Cardiac fibroblast (primary cell): ENCODE results near the gene TSPAN32.

Experiments
- DNase-seq, 2 donors: peaks; one replicate each; pipeline versions ENCODE4 v3.0.0 to v3.0.0-alpha.2; 2010; ENCODE audit warnings: low read depth in 2 of 2
- H3K4me3 ChIP-seq, 2 donors: replicated peaks in 1 of 2; 1 replicate in 1 of 2; 2 replicates in 1 of 2; pipeline ENCODE4 v1.5.1; 2011; ENCODE audit warnings: low read depth in 2 of 2, low read length in 2 of 2, mild to moderate bottlenecking in 2 of 2, moderate library complexity in 1 of 2
- TF ChIP-seq, protein P1 (sequence below): IDR thresholded peaks from one replicate; pipeline ENCODE4 v1.5.1; 2011; ENCODE audit warnings: low read depth, mild to moderate bottlenecking, low read length, inconsistent platforms

Gene TSPAN32

DNA sequence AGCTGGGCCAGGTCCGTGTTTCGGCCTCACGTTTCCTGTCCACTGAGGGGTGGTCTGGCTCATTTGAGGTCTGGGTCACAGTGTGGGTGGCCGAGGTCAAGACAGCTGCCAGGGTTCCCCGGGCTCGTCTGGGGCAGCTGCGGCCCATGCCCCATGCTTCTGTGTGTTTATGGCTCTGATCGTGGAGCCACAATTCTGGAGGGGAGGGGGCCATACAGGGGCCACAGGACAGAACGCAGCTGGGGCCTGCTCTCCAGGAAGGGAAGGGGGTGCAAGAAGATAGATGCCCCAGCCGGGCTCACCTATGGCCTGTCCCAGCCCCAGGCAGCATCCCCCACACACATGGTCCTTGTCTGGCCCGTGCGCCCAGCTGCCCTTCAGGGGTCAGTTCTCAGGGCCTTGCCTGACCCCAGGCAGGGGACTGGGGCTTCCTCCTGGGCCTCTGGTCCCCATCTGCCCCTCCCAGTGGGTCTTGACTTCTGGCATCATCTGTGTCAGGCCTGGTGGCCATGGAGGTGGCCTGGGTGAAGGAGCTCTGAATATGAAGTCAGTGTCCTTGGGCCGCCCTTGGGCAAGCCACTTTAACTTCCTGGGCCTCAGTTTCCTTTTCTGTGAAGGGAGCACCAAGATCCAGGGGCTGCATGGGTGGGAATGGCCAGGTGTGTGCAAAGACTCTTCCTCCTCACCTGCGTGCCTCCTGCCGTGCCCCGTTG lies 8.4 kb downstream of the TSPAN32 start:
- H3K4me3 ChIP-seq = no peak overlapping the region
- no peak for DNase-seq
- TF ChIP-seq, protein P1, sequence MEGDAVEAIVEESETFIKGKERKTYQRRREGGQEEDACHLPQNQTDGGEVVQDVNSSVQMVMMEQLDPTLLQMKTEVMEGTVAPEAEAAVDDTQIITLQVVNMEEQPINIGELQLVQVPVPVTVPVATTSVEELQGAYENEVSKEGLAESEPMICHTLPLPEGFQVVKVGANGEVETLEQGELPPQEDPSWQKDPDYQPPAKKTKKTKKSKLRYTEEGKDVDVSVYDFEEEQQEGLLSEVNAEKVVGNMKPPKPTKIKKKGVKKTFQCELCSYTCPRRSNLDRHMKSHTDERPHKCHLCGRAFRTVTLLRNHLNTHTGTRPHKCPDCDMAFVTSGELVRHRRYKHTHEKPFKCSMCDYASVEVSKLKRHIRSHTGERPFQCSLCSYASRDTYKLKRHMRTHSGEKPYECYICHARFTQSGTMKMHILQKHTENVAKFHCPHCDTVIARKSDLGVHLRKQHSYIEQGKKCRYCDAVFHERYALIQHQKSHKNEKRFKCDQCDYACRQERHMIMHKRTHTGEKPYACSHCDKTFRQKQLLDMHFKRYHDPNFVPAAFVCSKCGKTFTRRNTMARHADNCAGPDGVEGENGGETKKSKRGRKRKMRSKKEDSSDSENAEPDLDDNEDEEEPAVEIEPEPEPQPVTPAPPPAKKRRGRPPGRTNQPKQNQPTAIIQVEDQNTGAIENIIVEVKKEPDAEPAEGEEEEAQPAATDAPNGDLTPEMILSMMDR = no peak

DNA sequence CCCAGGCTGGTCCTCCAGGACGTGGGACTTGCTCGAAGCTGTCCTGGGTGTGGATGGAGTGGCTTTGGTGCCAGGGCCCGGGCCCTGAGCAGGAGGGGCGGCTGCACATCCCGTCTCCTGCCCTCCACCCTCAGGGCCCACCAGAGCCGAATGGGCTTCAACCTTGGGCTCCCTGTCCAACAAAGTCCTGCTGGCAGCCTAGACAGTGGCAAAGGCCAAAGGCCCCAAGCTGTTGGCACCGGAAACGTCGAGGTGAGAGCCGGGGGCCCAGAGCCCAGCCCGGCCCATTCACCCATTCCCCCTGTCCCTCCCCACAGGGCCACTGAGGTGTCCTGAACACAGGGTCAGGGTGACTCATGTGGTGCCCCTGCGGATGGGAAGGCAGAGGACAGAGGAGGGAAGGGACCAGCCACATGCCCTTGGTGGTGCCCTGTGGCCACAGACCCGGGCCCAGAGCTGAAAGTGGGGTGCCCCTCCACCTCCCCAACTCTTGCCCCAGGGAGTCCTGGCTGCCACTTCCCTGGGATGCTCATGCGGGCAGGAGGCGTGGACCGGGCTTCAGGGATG lies 9.1 kb downstream of the TSPAN32 start:
- DNase-seq = no peak

DNA sequence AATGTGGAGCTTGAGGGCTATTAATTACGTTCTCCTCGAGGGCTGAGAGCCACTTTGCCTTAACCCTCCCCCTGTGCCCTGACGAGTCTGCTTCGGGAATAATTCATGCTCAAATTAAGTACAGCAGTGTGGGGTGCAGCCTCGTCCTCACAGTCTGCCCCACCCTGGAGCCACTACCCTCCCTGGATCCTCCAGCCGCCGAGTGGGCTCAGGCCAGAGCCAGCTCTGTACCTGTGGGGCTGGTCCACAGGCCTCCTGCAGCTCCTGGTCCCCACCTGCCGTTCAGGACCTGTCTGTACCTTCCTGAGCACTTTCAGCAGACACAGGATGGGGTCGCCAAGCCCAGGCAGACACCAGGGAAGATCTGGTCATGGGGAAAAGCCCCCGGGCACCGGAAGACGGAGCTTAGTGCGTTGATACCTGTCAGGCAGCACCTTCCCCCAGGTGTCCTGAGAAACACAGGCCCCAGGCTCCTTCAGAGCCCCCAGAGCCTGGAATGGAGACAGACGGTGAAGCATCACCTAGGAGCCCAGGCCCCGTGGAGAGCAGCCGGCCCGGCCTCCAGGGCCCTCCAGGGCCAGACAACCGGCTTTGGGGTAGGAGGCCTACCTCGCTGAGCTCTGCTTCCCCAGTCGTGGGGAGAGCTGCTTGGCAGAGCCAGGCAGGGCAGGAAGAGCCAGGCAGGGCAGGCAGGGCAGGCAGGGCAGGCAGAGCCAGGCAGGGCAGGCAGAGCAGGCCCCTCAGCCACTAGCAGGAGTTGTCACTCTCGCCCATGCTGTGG lies 9.7 kb downstream of the TSPAN32 start:
- no peak overlapping the region for H3K4me3 ChIP-seq
- TF ChIP-seq, protein P1 = no peak
- DNase-seq = no peak

More for the DNA sequence above, 9.1 kb downstream of the TSPAN32 start:
- no peak overlapping the region for H3K4me3 ChIP-seq
- TF ChIP-seq, protein P1 = no peak

DNA sequence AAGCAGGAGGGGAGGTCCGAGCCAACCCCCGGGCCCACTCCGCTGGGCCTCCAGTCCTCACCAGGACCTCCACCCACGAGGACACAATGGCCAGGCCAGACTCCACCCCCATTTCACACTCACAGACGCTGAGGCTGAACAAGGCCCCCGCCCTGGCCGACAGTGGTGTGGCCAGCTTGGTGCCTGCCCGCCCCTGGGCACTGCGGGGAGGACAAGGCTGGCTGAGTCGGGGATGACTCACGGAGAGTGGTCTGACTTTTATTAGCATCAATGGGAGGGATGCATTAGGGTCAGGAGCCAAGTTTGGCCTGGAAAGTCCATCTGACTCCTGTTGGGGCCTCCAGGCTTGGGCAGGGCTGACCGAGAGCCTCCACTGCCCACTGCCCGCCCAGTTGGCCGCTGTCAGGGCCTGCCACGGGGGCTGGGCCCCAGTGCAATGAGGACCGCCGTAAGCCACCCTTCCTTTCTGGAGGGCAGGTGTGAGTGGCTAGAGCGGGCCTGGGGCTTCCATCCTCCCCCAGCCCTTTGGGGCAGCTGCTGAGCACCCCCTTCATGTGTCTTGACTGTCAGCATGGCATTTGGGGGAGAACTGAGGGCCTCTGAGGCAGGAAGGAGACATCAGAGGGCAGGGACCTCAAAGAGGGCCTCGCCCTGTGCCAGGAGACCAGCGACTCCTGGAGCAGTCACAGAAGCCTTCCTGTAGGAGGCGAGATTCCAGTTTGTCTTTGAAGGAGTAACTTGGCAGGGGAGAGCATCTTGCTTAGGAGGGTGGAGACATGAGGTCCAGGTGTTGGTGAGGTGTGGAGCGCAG lies 10.6 kb downstream of the TSPAN32 start:
- DNase-seq = peak; percentile 32 to 69
- no peak overlapping the region for H3K4me3 ChIP-seq
- TF ChIP-seq, protein P1 = no peak

DNA sequence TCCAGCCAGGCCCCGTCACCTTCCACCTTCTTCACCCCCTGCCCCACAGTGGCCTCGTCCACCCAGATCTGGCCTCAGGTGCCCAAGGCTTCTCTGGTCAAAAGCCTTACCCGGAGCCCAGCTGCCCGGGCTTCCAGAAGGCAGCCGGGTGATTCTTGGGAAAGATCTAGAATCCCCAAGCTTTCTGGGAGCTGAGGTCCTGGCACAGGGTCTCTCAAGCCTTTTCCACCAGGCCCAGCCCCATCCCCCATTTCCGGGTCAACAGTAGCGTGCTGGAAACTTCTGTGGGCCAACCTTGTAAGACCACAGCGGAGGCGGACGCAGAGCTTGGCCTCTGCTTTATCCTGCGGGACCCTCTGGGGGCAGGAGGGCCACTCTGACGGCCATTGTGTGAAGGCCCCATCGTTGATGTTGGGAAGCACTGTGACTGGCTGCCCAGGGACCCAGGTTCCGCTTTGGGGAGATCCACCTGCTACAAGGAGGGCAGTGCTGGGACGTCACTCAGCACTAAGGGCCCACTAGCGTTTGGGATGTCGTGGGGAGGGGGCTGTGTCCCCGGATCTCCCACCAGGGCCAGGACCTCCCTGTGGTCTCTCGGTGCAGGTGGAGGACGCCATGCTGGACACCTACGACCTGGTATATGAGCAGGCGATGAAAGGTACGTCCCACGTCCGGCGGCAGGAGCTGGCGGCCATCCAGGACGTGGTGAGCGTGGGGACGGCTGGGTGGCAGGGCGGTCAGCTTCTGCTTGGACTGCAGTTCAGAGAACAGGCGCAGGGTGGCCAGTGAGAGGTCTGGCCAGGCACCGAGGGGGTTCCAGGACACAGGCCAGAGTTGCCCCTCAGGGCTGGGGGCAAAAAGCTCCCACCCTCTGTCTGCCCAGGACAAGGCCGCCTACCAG lies 11.5 kb downstream of the TSPAN32 start:
- DNase-seq = no peak
- TF ChIP-seq, protein P1 = no peak
- no peak overlapping the region for H3K4me3 ChIP-seq
